Lung (tissue), 12 donors: ENCODE measurements around the gene GRID1. TPM values are rescaled to one million over a fixed set of nuclear protein-coding genes. Genes with fewer than 3 reads are reported as not detected.
A peak's percentile ranks its signal among the peaks of the same experiment; 100 is the strongest.

ENCODE experiments used
- ATAC-seq: fragments of 200-7000 bp; cut with Tn5 transposase; one replicate; pipeline ENCODE4 v1.9.1; 2020; ENCODE audit warnings: moderate number of reproducible peaks; ENCODE audit not compliant: insufficient read depth, low FRiP score
- DNase-seq, 3 donors: peaks; one replicate each; pipeline ENCODE4 v3.0.0-alpha.2; 2013 to 2017
- H3K27ac ChIP-seq, 2 donors: one replicate each; pipeline ENCODE4 v1.5.1; 2013; ENCODE audit warnings: mild to moderate bottlenecking in 2 of 2, moderate library complexity in 2 of 2, control low read depth in 1 of 2, inconsistent platforms in 1 of 2, low read depth in 1 of 2, low read length in 1 of 2
- H3K27me3 ChIP-seq, 3 donors: one replicate each; pipeline ENCODE4 v1.5.1; 2013; ENCODE audit warnings: low read length in 2 of 3; ENCODE audit not compliant: control insufficient read depth in 3 of 3, insufficient read depth in 3 of 3
- H3K36me3 ChIP-seq, 4 donors: one replicate each; pipeline ENCODE4 v1.5.1; 2013; ENCODE audit warnings: low read length in 4 of 4, mild to moderate bottlenecking in 1 of 4, moderate library complexity in 1 of 4; ENCODE audit not compliant: control insufficient read depth in 4 of 4, insufficient read depth in 4 of 4
- H3K4me1 ChIP-seq, 5 donors: one replicate each; pipeline ENCODE4 v1.5.1; 2013; ENCODE audit warnings: low read length in 5 of 5, mild to moderate bottlenecking in 2 of 5, moderate library complexity in 1 of 5; ENCODE audit not compliant: control insufficient read depth in 5 of 5, insufficient read depth in 5 of 5
- H3K4me3 ChIP-seq: one replicate; pipeline ENCODE4 v1.5.1; 2013; ENCODE audit warnings: mild to moderate bottlenecking, control low read depth, moderate library complexity
- H3K9ac ChIP-seq, 2 donors: one replicate each; pipeline ENCODE4 v1.5.1; 2013; ENCODE audit warnings: low read length in 2 of 2, control low read depth in 1 of 2; ENCODE audit not compliant: insufficient read depth in 1 of 2
- H3K9me3 ChIP-seq, 4 donors: one replicate each; pipeline ENCODE4 v1.5.1; 2013; ENCODE audit warnings: low read length in 3 of 4, mild to moderate bottlenecking in 1 of 4, moderate library complexity in 1 of 4; ENCODE audit not compliant: control insufficient read depth in 4 of 4, insufficient read depth in 3 of 4
- CTCF ChIP-seq: IDR thresholded peaks from 2 replicates; pipeline ENCODE4 v1.5.1; 2012; ENCODE audit warnings: mild to moderate bottlenecking; ENCODE audit errors: control extremely low read depth, extremely low read depth
- WGBS, 2 donors: extraction: QIAGEN DNeasy Blood & Tissue Kit; methylation state at CpG; one replicate each; pipeline ENCODE4 v1.1.7; 2013; 5-methylcytosine and 5-hydroxymethylcytosine counted together
- polyA plus RNA-seq, 2 donors: library from polyadenylated mRNA; stranded (reverse); fragments of 200-250 nt; gene quantifications; one replicate each; pipeline ENCODE4 v1.2.1, GENCODE V29; 2013
- total RNA-seq, 2 donors: library from RNA; depleted of rRNA in 1 of 2; stranded (reverse); fragments of >200 nt in 1 of 2; gene quantifications; one replicate each; pipeline ENCODE4 v1.2.1, GENCODE V29; 2014 to 2021
- donor health status: control.
- donor health status: control.
- donor health status: Bipolar disorder and iron deficiency.
- donor health status: healthy.
- donor health status: DM: yes; HTN: yes; CAD: no.

Gene GRID1
- total and polyA plus RNA-seq, 4 donors = 1.1 to 3.6 (median 2.2) TPM

- Histone ChIP-seq H3K9ac (no peak overlapping the region), H3K27ac (no peak overlapping the region), H3K27me3 (no peaks in the 10 kb centered on the region), H3K9me3 (no peaks in the 10 kb centered on the region), H3K36me3 (no peaks in the 10 kb centered on the region), H3K4me3 (no peak overlapping the region), H3K4me1 (peaks cover 0 to 2% (median 0%) of the 10 kb centered on the region in 5 donors)
- ATAC-seq (no peak), DNase-seq (no peak)
- TF ChIP-seq CTCF = no peak
- WGBS, 2 donors = 78 to 82% methylated on average over 3 of the region's 3 CpGs
These were observed 143.9 kb downstream of the GRID1 start for GRCh38 chr10:86222687-86223086.

GRCh38 chr10:86222336-86222650 lies 144.3 kb downstream of the GRID1 start:
- WGBS, 2 donors = 80 to 86% methylated on average over 4 of the region's 4 CpGs
- H3K4me3 ChIP-seq = no peak overlapping the region
- no peaks in the 10 kb centered on the region for H3K36me3 ChIP-seq
- no peaks in the 10 kb centered on the region for H3K9me3 ChIP-seq
- DNase-seq = no peak
- no peaks in the 10 kb centered on the region for H3K27me3 ChIP-seq
- no peak overlapping the region for H3K9ac ChIP-seq
- no peak overlapping the region for H3K27ac ChIP-seq
- ATAC-seq = peak; percentile 16
- H3K4me1 ChIP-seq = peaks cover 0 to 2% (median 0%) of the 10 kb centered on the region in 5 donors
- TF ChIP-seq CTCF = no peak

GRCh38 chr10:86221442-86222335 lies 144.9 kb downstream of the GRID1 start:
- H3K9ac ChIP-seq = no peak overlapping the region
- 64 to 66% methylated on average over 6 to 7 of the region's 7 CpGs for WGBS, 2 donors
- no peak for DNase-seq
- peaks cover 0 to 2% (median 0%) of the 10 kb centered on the region in 5 donors for H3K4me1 ChIP-seq
- no peaks in the 10 kb centered on the region for H3K9me3 ChIP-seq
- H3K4me3 ChIP-seq = no peak overlapping the region
- no peaks in the 10 kb centered on the region for H3K27me3 ChIP-seq
- no peak for TF ChIP-seq CTCF
- ATAC-seq = no peak
- H3K27ac ChIP-seq = no peak overlapping the region
- H3K36me3 ChIP-seq = no peaks in the 10 kb centered on the region
